RWPE1 (cell line): ENCODE measurements around the gene PLXNB2.

Experiments used
- CTCF ChIA-PET: fragments of 350-600 bp; sonication (Branson Sonifier 250); formaldehyde crosslinking; extraction: SDS; loops from one replicate; lab custom pipeline; 2021; lab: Yijun Ruan, JAX
- POLR2A ChIA-PET: fragments of 400-600 bp; formaldehyde crosslinking; extraction: SDS; loops from one replicate; lab custom pipeline; 2020; ENCODE audit warnings: antibody characterized with exemption; ENCODE audit not compliant: low non-redundant PET; lab: Yijun Ruan, JAX
- DNase-seq: peaks from one replicate; pipeline ENCODE4 v3.0.0; 2012; ENCODE audit warnings: low spot score
- H3K27ac ChIP-seq: fragments of 450-650 bp; 2 replicates; pipeline ENCODE4 v1.5.1; 2017
- CTCF ChIP-seq: fragments of 450-650 bp; conservative IDR thresholded peaks from 2 replicates; pipeline ENCODE4 v1.5.1; 2017; ENCODE audit warnings: low read depth, mild to moderate bottlenecking

The PLXNB2 gene, protein sequence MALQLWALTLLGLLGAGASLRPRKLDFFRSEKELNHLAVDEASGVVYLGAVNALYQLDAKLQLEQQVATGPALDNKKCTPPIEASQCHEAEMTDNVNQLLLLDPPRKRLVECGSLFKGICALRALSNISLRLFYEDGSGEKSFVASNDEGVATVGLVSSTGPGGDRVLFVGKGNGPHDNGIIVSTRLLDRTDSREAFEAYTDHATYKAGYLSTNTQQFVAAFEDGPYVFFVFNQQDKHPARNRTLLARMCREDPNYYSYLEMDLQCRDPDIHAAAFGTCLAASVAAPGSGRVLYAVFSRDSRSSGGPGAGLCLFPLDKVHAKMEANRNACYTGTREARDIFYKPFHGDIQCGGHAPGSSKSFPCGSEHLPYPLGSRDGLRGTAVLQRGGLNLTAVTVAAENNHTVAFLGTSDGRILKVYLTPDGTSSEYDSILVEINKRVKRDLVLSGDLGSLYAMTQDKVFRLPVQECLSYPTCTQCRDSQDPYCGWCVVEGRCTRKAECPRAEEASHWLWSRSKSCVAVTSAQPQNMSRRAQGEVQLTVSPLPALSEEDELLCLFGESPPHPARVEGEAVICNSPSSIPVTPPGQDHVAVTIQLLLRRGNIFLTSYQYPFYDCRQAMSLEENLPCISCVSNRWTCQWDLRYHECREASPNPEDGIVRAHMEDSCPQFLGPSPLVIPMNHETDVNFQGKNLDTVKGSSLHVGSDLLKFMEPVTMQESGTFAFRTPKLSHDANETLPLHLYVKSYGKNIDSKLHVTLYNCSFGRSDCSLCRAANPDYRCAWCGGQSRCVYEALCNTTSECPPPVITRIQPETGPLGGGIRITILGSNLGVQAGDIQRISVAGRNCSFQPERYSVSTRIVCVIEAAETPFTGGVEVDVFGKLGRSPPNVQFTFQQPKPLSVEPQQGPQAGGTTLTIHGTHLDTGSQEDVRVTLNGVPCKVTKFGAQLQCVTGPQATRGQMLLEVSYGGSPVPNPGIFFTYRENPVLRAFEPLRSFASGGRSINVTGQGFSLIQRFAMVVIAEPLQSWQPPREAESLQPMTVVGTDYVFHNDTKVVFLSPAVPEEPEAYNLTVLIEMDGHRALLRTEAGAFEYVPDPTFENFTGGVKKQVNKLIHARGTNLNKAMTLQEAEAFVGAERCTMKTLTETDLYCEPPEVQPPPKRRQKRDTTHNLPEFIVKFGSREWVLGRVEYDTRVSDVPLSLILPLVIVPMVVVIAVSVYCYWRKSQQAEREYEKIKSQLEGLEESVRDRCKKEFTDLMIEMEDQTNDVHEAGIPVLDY (N-terminal part only)

GRCh38 chr22:50306753-50307749 is at the start of gene PLXNB2:
PLXNB2 (minus strand) TSS chr22:50307646; CDS start chr22:50290584, 17,062 bp downstream.
- no peak for TF ChIP-seq CTCF
- no peak for DNase-seq
- POLR2A ChIA-PET = no interaction called here
- peak within 1 kb of the TSS; percentile 100 for H3K27ac ChIP-seq
- CTCF ChIA-PET = interaction anchor here (0.7 kb wide), 1 partner anchor 19 kb away, joined by 7 read pairs; the partner anchor contains the start of gene DENND6B

GRCh38 chr22:50357222-50357621 is 49.8 kb upstream of the PLXNB2 start:
- ChIA-PET CTCF (no interaction called here), POLR2A (no interaction called here)
- no peak for DNase-seq
- H3K27ac ChIP-seq = no peak overlapping the region
- no peak for TF ChIP-seq CTCF

DNA sequence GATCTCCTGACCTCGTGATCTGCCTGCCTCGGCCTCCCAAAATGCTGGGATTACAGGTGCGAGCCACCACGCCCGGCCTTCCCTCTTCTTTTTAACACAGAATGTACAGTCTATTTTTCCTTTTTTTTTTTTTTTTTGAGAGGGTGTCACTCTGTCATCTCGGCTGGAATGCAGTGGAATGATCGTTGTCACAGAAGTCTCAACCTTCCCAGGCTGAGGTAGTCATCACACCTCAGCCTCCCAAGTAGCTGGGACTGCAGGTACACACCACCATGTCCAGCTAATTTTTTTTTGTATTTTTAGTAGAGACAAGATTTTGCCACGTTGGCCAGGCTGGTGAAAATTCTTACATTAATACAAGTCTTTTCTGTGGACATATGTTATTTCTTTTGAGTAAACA is 48.7 kb upstream of the PLXNB2 start:
- TF ChIP-seq CTCF = no peak
- CTCF ChIA-PET = no interaction called here
- no peak overlapping the region for H3K27ac ChIP-seq
- POLR2A ChIA-PET = no interaction called here
- no peak for DNase-seq

DNA sequence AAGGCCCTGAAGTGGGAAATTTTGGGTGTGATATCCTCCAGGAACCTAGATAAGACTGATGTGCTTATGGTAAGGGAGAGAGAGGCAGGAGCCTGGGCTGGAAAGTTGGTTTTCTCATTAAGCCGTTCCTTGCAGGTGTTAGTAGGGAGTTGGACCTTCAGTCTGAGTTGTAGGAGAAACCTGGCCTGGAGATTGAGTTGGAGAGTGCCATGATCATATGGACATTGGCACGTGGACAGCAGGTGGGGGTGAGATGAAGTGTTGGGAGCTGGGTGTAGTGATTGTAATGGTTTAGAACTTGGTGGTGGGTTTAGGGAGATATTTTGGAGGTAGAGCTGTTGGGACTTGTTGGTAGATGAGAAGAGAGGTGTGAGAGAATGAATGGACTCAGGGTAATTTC is 40.6 kb upstream of the PLXNB2 start:
- H3K27ac ChIP-seq = no peak overlapping the region
- CTCF ChIA-PET = interaction anchor here (0.7 kb wide), 1 partner anchor 107 kb away, joined by 4 read pairs; no protein-coding TSS in a partner anchor
- no peak for DNase-seq
- POLR2A ChIA-PET = no interaction called here
- TF ChIP-seq CTCF = no peak

- no peak for TF ChIP-seq CTCF
- peak overlapping the region; percentile 15 for H3K27ac ChIP-seq
- no peak for DNase-seq
- POLR2A ChIA-PET = no interaction called here
- CTCF ChIA-PET = no interaction called here
These were observed 39.7 kb upstream of the PLXNB2 start for GRCh38 chr22:50347157-50347556.
